ENCODE measurements around the gene ADAMTS17. TPM values are rescaled to one million over a fixed set of nuclear protein-coding genes. Genes with fewer than 3 reads are reported as not detected.

ADAMTS17 gene
- total RNA-seq (8.2 TPM), polyA plus RNA-seq (1 to 10 TPM in 1 of 4 donors, under 1 TPM in 2, not detected in 1; 0.20 to 1.0 (median 0.31) TPM)

GRCh38 chr15:100341750-100342560, at the start of gene ADAMTS17:
ADAMTS17 (minus strand) TSS chr15:100341975; CDS start chr15:100341899, 76 bp downstream.
- ATAC-seq (ENCODE audit: low read depth in 2 of 2) (peak; percentile 97), DNase-seq (peak; percentile 90 to 95 (median 93))
- no peaks in the 10 kb centered on the region for H3K9me3 ChIP-seq (ENCODE audit: control insufficient read depth in 2 of 2, low read length in 2 of 2)
- H3K9me3 Mint-ChIP-seq = peaks cover 0 to 2% (median 0%) of the 10 kb centered on the region in 7 donors
- no peak within 1 kb of the TSS for H3K4me3 ChIP-seq (ENCODE audit: low read depth, low read length)
- peaks cover 15% of the 10 kb centered on the region for H3K27me3 Mint-ChIP-seq
- H3K36me3 ChIP-seq (ENCODE audit: control insufficient read depth, insufficient read depth, low read length) = no peaks in the 10 kb centered on the region
- peaks cover 0 to 28% (median 13%) of the 10 kb centered on the region in 4 donors for H3K4me1 Mint-ChIP-seq
- peaks cover 4% of the 10 kb centered on the region for H3K36me3 Mint-ChIP-seq
- peak within 1 kb of the TSS; percentile 82 to 89 (median 86) for H3K4me3 Mint-ChIP-seq
- peaks cover 15% of the 10 kb centered on the region for H3K4me1 ChIP-seq (ENCODE audit: control insufficient read depth, insufficient read depth, low read length, poor library complexity, severe bottlenecking)
- H3K27ac Mint-ChIP-seq = peak within 1 kb of the TSS; percentile 51 to 74 (median 56)
- peak within 1 kb of the TSS; percentile 25 for H3K27ac ChIP-seq (ENCODE audit: insufficient read depth, low read length, poor library complexity, severe bottlenecking)
- no peaks in the 10 kb centered on the region for H3K27me3 ChIP-seq (ENCODE audit: control insufficient read depth, insufficient read depth, low read length)

- H3K4me1 Mint-ChIP-seq = no peaks in the 10 kb centered on the region
- Histone ChIP-seq H3K4me1 (ENCODE audit: control insufficient read depth, insufficient read depth, low read length, poor library complexity, severe bottlenecking) (no peaks in the 10 kb centered on the region), H3K27me3 (ENCODE audit: control insufficient read depth, insufficient read depth, low read length) (peaks cover 1% of the 10 kb centered on the region), H3K4me3 (ENCODE audit: low read depth, low read length) (no peak overlapping the region), H3K9me3 (ENCODE audit: control insufficient read depth in 2 of 2, low read length in 2 of 2) (peaks cover 2 to 10% of the 10 kb centered on the region in 2 experiments), H3K36me3 (ENCODE audit: control insufficient read depth, insufficient read depth, low read length) (no peaks in the 10 kb centered on the region), H3K27ac (ENCODE audit: insufficient read depth, low read length, poor library complexity, severe bottlenecking) (no peak overlapping the region)
- H3K27me3 Mint-ChIP-seq = peaks cover 12% of the 10 kb centered on the region
- H3K9me3 Mint-ChIP-seq = peaks cover 0 to 22% (median 3%) of the 10 kb centered on the region in 7 donors
- ATAC-seq (ENCODE audit: low read depth in 2 of 2) (no peak), DNase-seq (no peak)
- H3K27ac Mint-ChIP-seq = no peak overlapping the region
- no peak overlapping the region for H3K4me3 Mint-ChIP-seq
- H3K36me3 Mint-ChIP-seq = no peaks in the 10 kb centered on the region
Observed at GRCh38 chr15:100385300-100386050, 43.7 kb upstream of the ADAMTS17 start.

GRCh38 chr15:100384108-100384410, 42.3 kb upstream of the ADAMTS17 start:
- Histone ChIP-seq H3K27ac (ENCODE audit: insufficient read depth, low read length, poor library complexity, severe bottlenecking) (no peak overlapping the region), H3K9me3 (ENCODE audit: control insufficient read depth in 2 of 2, low read length in 2 of 2) (peaks cover 2 to 10% of the 10 kb centered on the region in 2 experiments), H3K4me3 (ENCODE audit: low read depth, low read length) (no peak overlapping the region), H3K4me1 (ENCODE audit: control insufficient read depth, insufficient read depth, low read length, poor library complexity, severe bottlenecking) (no peaks in the 10 kb centered on the region), H3K36me3 (ENCODE audit: control insufficient read depth, insufficient read depth, low read length) (no peaks in the 10 kb centered on the region), H3K27me3 (ENCODE audit: control insufficient read depth, insufficient read depth, low read length) (no peaks in the 10 kb centered on the region)
- Mint-ChIP-seq H3K36me3 (no peaks in the 10 kb centered on the region), H3K4me3 (no peak overlapping the region), H3K27ac (no peak overlapping the region), H3K27me3 (peaks cover 14% of the 10 kb centered on the region), H3K4me1 (no peaks in the 10 kb centered on the region), H3K9me3 (peaks cover 0 to 22% (median 5%) of the 10 kb centered on the region in 7 donors)
- no peak for DNase-seq
- no peak for ATAC-seq (ENCODE audit: low read depth in 2 of 2)

GRCh38 chr15:100383302-100384107, 41.7 kb upstream of the ADAMTS17 start:
- Histone ChIP-seq H3K27me3 (ENCODE audit: control insufficient read depth, insufficient read depth, low read length) (no peaks in the 10 kb centered on the region), H3K36me3 (ENCODE audit: control insufficient read depth, insufficient read depth, low read length) (no peaks in the 10 kb centered on the region), H3K4me3 (ENCODE audit: low read depth, low read length) (no peak overlapping the region), H3K27ac (ENCODE audit: insufficient read depth, low read length, poor library complexity, severe bottlenecking) (no peak overlapping the region), H3K4me1 (ENCODE audit: control insufficient read depth, insufficient read depth, low read length, poor library complexity, severe bottlenecking) (no peaks in the 10 kb centered on the region), H3K9me3 (ENCODE audit: control insufficient read depth in 2 of 2, low read length in 2 of 2) (peaks cover 2 to 10% of the 10 kb centered on the region in 2 experiments)
- Mint-ChIP-seq H3K4me1 (no peaks in the 10 kb centered on the region), H3K27me3 (peaks cover 16% of the 10 kb centered on the region), H3K27ac (no peak overlapping the region), H3K9me3 (peaks cover 0 to 22% (median 5%) of the 10 kb centered on the region in 7 donors), H3K4me3 (no peak overlapping the region), H3K36me3 (no peaks in the 10 kb centered on the region)
- DNase-seq (peak in 2 of 3 donors; percentile 26 to 38), ATAC-seq (ENCODE audit: low read depth in 2 of 2) (no peak)

- H3K4me1 ChIP-seq (ENCODE audit: control insufficient read depth, insufficient read depth, low read length, poor library complexity, severe bottlenecking) = no peaks in the 10 kb centered on the region
- no peak overlapping the region for H3K27ac ChIP-seq (ENCODE audit: insufficient read depth, low read length, poor library complexity, severe bottlenecking)
- H3K4me3 ChIP-seq (ENCODE audit: low read depth, low read length) = no peak overlapping the region
- no peak for ATAC-seq (ENCODE audit: low read depth in 2 of 2)
- no peaks in the 10 kb centered on the region for H3K36me3 Mint-ChIP-seq
- no peak overlapping the region for H3K27ac Mint-ChIP-seq
- peaks cover 45% of the 10 kb centered on the region for H3K27me3 Mint-ChIP-seq
- H3K4me1 Mint-ChIP-seq = peaks cover 0 to 13% (median 0%) of the 10 kb centered on the region in 4 donors
- H3K27me3 ChIP-seq (ENCODE audit: control insufficient read depth, insufficient read depth, low read length) = peaks cover 12% of the 10 kb centered on the region
- peaks cover 7% of the 10 kb centered on the region in 2 experiments for H3K9me3 ChIP-seq (ENCODE audit: control insufficient read depth in 2 of 2, low read length in 2 of 2)
- DNase-seq = no peak
- H3K4me3 Mint-ChIP-seq = peak overlapping the region in 1 of 4 donors; percentile 70
- no peaks in the 10 kb centered on the region for H3K36me3 ChIP-seq (ENCODE audit: control insufficient read depth, insufficient read depth, low read length)
- peaks cover 0 to 16% (median 6%) of the 10 kb centered on the region in 7 donors for H3K9me3 Mint-ChIP-seq
Observed at GRCh38 chr15:100373942-100374341, 32.2 kb upstream of the ADAMTS17 start.

GRCh38 chr15:100373120-100373896, 31.5 kb upstream of the ADAMTS17 start:
- no peak overlapping the region for H3K4me3 Mint-ChIP-seq
- no peak overlapping the region for H3K27ac Mint-ChIP-seq
- H3K27me3 ChIP-seq (ENCODE audit: control insufficient read depth, insufficient read depth, low read length) = peaks cover 12% of the 10 kb centered on the region
- no peak overlapping the region for H3K27ac ChIP-seq (ENCODE audit: insufficient read depth, low read length, poor library complexity, severe bottlenecking)
- DNase-seq = no peak
- no peaks in the 10 kb centered on the region for H3K4me1 ChIP-seq (ENCODE audit: control insufficient read depth, insufficient read depth, low read length, poor library complexity, severe bottlenecking)
- no peaks in the 10 kb centered on the region for H3K36me3 Mint-ChIP-seq
- no peak for ATAC-seq (ENCODE audit: low read depth in 2 of 2)
- H3K4me1 Mint-ChIP-seq = peaks cover 0 to 13% (median 0%) of the 10 kb centered on the region in 4 donors
- H3K36me3 ChIP-seq (ENCODE audit: control insufficient read depth, insufficient read depth, low read length) = no peaks in the 10 kb centered on the region
- peaks cover 0 to 16% (median 6%) of the 10 kb centered on the region in 7 donors for H3K9me3 Mint-ChIP-seq
- no peak overlapping the region for H3K4me3 ChIP-seq (ENCODE audit: low read depth, low read length)
- peaks cover 44% of the 10 kb centered on the region for H3K27me3 Mint-ChIP-seq
- H3K9me3 ChIP-seq (ENCODE audit: control insufficient read depth in 2 of 2, low read length in 2 of 2) = peaks cover 7% of the 10 kb centered on the region in 2 experiments

GRCh38 chr15:100372739-100373119, 31.0 kb upstream of the ADAMTS17 start:
- Mint-ChIP-seq H3K27me3 (peaks cover 44% of the 10 kb centered on the region), H3K9me3 (peaks cover 0 to 16% (median 6%) of the 10 kb centered on the region in 7 donors), H3K36me3 (no peaks in the 10 kb centered on the region), H3K27ac (no peak overlapping the region), H3K4me3 (peak overlapping the region in 2 of 4 donors; percentile 4 to 47), H3K4me1 (peaks cover 0 to 13% (median 0%) of the 10 kb centered on the region in 4 donors)
- Histone ChIP-seq H3K36me3 (ENCODE audit: control insufficient read depth, insufficient read depth, low read length) (no peaks in the 10 kb centered on the region), H3K9me3 (ENCODE audit: control insufficient read depth in 2 of 2, low read length in 2 of 2) (peaks cover 7% of the 10 kb centered on the region in 2 experiments), H3K4me1 (ENCODE audit: control insufficient read depth, insufficient read depth, low read length, poor library complexity, severe bottlenecking) (no peaks in the 10 kb centered on the region), H3K27ac (ENCODE audit: insufficient read depth, low read length, poor library complexity, severe bottlenecking) (no peak overlapping the region), H3K27me3 (ENCODE audit: control insufficient read depth, insufficient read depth, low read length) (peaks cover 12% of the 10 kb centered on the region), H3K4me3 (ENCODE audit: low read depth, low read length) (no peak overlapping the region)
- no peak for DNase-seq
- ATAC-seq (ENCODE audit: low read depth in 2 of 2) = no peak

All from CD4-positive, CD25-positive, alpha-beta regulatory T cell (primary cell).